AG10803 (cell line): ENCODE results near the gene SUCO.
A peak's percentile ranks its signal among the peaks of the same experiment; 100 is the strongest.

Experiments used
- DNase-seq: peaks from one replicate; pipeline ENCODE4 v3.0.0; 2010; ENCODE audit warnings: low read depth
- H3K4me3 ChIP-seq: 2 replicates; pipeline ENCODE4 v1.5.1; 2011; ENCODE audit warnings: mild to moderate bottlenecking, low read length, control low read depth
- CTCF ChIP-seq: conservative IDR thresholded peaks from 2 replicates; pipeline ENCODE4 v1.5.1; 2011; ENCODE audit warnings: mild to moderate bottlenecking, low read length, control low read depth, inconsistent platforms

SUCO gene

DNA sequence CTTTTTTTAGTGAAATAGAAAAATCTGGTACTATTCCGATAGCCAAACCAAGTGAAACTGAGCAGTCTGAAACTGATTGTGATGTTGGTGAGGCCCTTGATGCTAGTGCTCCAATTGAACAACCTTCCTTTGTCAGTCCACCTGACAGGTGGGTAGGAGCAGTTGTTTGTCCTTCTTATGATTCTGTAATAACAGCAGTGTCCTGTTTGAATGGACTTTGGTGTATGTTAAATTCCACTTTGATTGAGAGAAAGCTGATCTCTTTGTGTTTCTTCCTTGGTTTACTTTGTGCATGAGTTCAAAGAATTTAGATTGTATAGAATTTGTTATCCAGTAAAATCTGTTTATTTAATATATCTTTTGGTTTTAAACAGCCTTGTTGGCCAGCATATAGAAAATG, 24.3 kb downstream of the SUCO start:
- no peak for TF ChIP-seq CTCF
- no peak for DNase-seq
- no peak overlapping the region for H3K4me3 ChIP-seq

GRCh38 chr1:172559572-172560210, 26.7 kb downstream of the SUCO start:
- TF ChIP-seq CTCF = no peak
- DNase-seq = no peak
- no peak overlapping the region for H3K4me3 ChIP-seq

DNA sequence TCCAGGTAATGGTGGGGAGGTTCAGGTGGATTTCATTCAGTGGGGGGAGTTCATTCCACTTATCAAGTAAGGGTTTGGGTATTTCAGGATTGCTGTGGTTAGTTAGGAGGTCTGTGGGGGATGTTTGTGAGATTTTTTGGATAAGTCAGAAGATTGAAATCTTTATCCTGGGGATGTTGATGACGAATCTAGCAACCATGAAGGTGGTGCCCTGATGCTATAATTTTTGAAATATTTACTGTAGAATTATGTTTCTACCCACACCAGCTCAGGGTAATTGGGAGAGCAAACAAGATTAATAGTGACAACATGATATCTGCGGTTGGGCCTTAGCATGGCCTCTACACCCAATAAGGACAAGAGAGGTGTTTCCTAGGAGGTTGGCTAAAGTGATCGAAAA, 28.3 kb downstream of the SUCO start:
- peak; percentile 56 for DNase-seq
- TF ChIP-seq CTCF = no peak
- no peak overlapping the region for H3K4me3 ChIP-seq

- TF ChIP-seq CTCF = no peak
- DNase-seq = no peak
- H3K4me3 ChIP-seq = no peak overlapping the region
Measured at GRCh38 chr1:172566196-172566997, 33.4 kb downstream of the SUCO start.

DNA sequence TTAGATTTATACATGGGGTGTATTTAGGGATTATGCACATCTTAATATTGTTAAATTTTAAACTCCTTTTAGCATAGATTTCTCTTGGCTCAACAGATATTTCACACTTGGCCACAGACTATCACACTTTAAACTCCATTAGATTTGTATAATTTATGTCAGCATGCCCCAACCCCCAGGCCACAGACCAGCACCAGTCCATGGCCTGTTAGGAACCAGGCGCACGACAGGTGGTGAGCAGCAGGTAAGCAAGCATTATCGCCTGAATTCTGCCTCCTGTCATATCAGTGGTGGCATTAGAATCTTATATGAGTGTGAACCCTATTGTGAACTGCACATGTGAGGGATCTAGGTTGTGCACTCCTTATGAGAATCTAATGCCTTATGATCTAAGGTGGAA, 34.8 kb downstream of the SUCO start:
- no peak overlapping the region for H3K4me3 ChIP-seq
- no peak for TF ChIP-seq CTCF
- no peak for DNase-seq

GRCh38 chr1:172574080-172574479, 41.1 kb downstream of the SUCO start:
- TF ChIP-seq CTCF = no peak
- H3K4me3 ChIP-seq = no peak overlapping the region

GRCh38 chr1:172578586-172578985, 45.6 kb downstream of the SUCO start:
- no peak overlapping the region for H3K4me3 ChIP-seq
- DNase-seq = no peak
- no peak for TF ChIP-seq CTCF

More at GRCh38 chr1:172574080-172574479, 41.1 kb downstream of the SUCO start:
- DNase-seq = no peak
